IMR-90 (cell line): ENCODE data around the gene GUCD1.

Source experiments
- BHLHE40 ChIP-seq: fragments of 150-350 bp; IDR thresholded peaks from 2 replicates; pipeline ENCODE4 v1.6.1; 2016; ENCODE audit warnings: mild to moderate bottlenecking, low read depth, low read length
- CEBPB ChIP-seq: IDR thresholded peaks from 2 replicates; pipeline ENCODE4 v1.6.1; 2012; ENCODE audit warnings: low read depth, low read length, improper control_type of control experiment
- CHD1 ChIP-seq: IDR thresholded peaks from 2 replicates; pipeline ENCODE4 v1.6.1; 2012; ENCODE audit warnings: low read depth, low read length, improper control_type of control experiment
- FOS ChIP-seq: fragments of 150-350 bp; IDR thresholded peaks from 2 replicates; pipeline ENCODE4 v1.6.1; 2016; ENCODE audit warnings: low read depth, low read length
- MXI1 ChIP-seq: IDR thresholded peaks from 2 replicates; pipeline ENCODE4 v1.6.1; 2012; ENCODE audit warnings: low read depth, mild to moderate bottlenecking, low read length, moderate library complexity, borderline replicate concordance
- NFE2L2 ChIP-seq: fragments of 150-350 bp; IDR thresholded peaks from 2 replicates; pipeline ENCODE4 v1.6.1; 2016; ENCODE audit warnings: low read depth, mild to moderate bottlenecking, low read length
- POLR2A ChIP-seq: IDR thresholded peaks from 2 replicates; pipeline ENCODE4 v1.6.1; 2012; ENCODE audit warnings: mild to moderate bottlenecking, low read depth, low read length
- RCOR1 ChIP-seq: IDR thresholded peaks from 2 replicates; pipeline ENCODE4 v1.6.1; 2012; ENCODE audit warnings: mild to moderate bottlenecking, low read length, improper control_type of control experiment; ENCODE audit not compliant: insufficient replicate concordance
- RFX5 ChIP-seq: IDR thresholded peaks from 2 replicates; pipeline ENCODE4 v1.8.0; 2012; ENCODE audit warnings: low read depth, mild to moderate bottlenecking, low read length, moderate library complexity
- SMC3 ChIP-seq: fragments of 150-350 bp; IDR thresholded peaks from 2 replicates; pipeline ENCODE4 v1.6.1; 2016; ENCODE audit warnings: low read depth, mild to moderate bottlenecking, antibody characterized with exemption, low read length, moderate library complexity
- TF ChIP-seq, protein P1 (sequence below): conservative IDR thresholded peaks from 2 replicates; pipeline ENCODE4 v1.5.1; 2012; ENCODE audit warnings: mild to moderate bottlenecking, low read depth, low read length, improper control_type of control experiment
- TF ChIP-seq, protein P2 (sequence below): fragments of 150-350 bp; IDR thresholded peaks from 2 replicates; pipeline ENCODE4 v1.6.1; 2016; ENCODE audit warnings: low read depth, mild to moderate bottlenecking, low read length, moderate library complexity, borderline replicate concordance

DNA sequence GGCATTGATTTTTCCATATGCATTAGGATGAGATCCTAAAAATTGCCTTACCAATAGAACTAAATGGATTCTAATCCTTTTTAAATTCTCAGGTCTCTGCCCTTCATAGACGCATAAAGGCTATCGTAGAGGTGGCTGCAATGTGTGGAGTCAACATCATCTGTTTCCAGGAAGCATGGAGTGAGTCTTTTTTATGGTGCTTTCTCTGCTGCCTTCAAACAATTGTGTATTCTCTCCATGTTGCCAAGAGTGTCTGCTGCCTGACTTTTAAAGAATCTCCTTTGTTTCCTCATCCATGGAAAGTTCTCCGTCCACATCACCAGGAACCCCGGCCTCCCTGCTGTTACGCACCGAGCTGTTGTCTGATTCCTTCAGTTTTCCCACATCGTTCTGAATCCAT, 52.9 kb downstream of the GUCD1 start:
- TF ChIP-seq FOS = no peak
- TF ChIP-seq, protein P1, sequence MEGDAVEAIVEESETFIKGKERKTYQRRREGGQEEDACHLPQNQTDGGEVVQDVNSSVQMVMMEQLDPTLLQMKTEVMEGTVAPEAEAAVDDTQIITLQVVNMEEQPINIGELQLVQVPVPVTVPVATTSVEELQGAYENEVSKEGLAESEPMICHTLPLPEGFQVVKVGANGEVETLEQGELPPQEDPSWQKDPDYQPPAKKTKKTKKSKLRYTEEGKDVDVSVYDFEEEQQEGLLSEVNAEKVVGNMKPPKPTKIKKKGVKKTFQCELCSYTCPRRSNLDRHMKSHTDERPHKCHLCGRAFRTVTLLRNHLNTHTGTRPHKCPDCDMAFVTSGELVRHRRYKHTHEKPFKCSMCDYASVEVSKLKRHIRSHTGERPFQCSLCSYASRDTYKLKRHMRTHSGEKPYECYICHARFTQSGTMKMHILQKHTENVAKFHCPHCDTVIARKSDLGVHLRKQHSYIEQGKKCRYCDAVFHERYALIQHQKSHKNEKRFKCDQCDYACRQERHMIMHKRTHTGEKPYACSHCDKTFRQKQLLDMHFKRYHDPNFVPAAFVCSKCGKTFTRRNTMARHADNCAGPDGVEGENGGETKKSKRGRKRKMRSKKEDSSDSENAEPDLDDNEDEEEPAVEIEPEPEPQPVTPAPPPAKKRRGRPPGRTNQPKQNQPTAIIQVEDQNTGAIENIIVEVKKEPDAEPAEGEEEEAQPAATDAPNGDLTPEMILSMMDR = no peak
- no peak for TF ChIP-seq POLR2A
- TF ChIP-seq CEBPB = no peak
- no peak for TF ChIP-seq NFE2L2
- TF ChIP-seq, protein P2, sequence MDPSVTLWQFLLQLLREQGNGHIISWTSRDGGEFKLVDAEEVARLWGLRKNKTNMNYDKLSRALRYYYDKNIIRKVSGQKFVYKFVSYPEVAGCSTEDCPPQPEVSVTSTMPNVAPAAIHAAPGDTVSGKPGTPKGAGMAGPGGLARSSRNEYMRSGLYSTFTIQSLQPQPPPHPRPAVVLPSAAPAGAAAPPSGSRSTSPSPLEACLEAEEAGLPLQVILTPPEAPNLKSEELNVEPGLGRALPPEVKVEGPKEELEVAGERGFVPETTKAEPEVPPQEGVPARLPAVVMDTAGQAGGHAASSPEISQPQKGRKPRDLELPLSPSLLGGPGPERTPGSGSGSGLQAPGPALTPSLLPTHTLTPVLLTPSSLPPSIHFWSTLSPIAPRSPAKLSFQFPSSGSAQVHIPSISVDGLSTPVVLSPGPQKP = no peak
- no peak for TF ChIP-seq MXI1
- no peak for TF ChIP-seq RCOR1
- TF ChIP-seq RFX5 = no peak
- TF ChIP-seq CHD1 = no peak
- no peak for TF ChIP-seq SMC3
- TF ChIP-seq BHLHE40 = no peak
